ENCODE measurements around the gene CNBD2. TPM values are rescaled to one million over a fixed set of nuclear protein-coding genes. Genes with fewer than 3 reads are reported as not detected.

The CNBD2 gene
- 3.3 and 4.6 TPM in 2 replicates for total RNA-seq (2013; cell fraction: nucleolus; rRNA removed)
- total RNA-seq (2014; rRNA removed) (5.8 and 7.6 TPM in 2 replicates), total RNA-seq (2014; rRNA removed; fragmentation: Illumina TruSeq; extraction: Trizol) (3.2 and 5.8 TPM in 2 replicates), total RNA-seq (2021) (3.7 and 4.7 TPM in 2 replicates), polyA plus RNA-seq (2011; rRNA removed) (4.9 and 5.3 TPM in 2 replicates), polyA plus RNA-seq (2014; fragmentation: Illumina TruSeq; extraction: Trizol) (3.4 and 4.5 TPM in 2 replicates), polyA plus RNA-seq (2014; fragmentation: Nextera tagmentation; extraction: Ambion mirVana) (1 to 10 TPM; 2.5 to 4.5 TPM), polyA plus RNA-seq (2014; rRNA removed) (7.4 and 8.7 TPM in 2 replicates), polyA plus RNA-seq (2016; fragmentation: Nextera tagmentation; extraction: Ambion mirVana) (1 to 10 TPM in 1 of 2 experiments, under 1 TPM in 1; 0.86 to 3.8 TPM), polyA minus RNA-seq (2011; rRNA and poly(A)+ RNA removed) (6.0 and 6.7 TPM in 2 replicates), Bru-seq, nascent RNA (percentile 19 among the genes with signal in this experiment), BruChase-seq, experiment 1, labeled RNA remaining after a 6-hour chase (percentile 18 among the genes with signal in this experiment), BruChase-seq, experiment 2, labeled RNA remaining after a 2-hour chase (percentile 25 among the genes with signal in this experiment)
- 8.8 TPM for polyA plus RNA-seq (2011; ENCODE audit: low read depth)
- 5.8 and 6.1 TPM in 2 replicates for polyA plus RNA-seq (2011; cell fraction: cytosol; rRNA removed)
- polyA plus RNA-seq (2011; cell fraction: nucleus; rRNA removed): 7.9 TPM in 2 replicates
- 2.7 and 3.8 TPM in 2 replicates for polyA plus RNA-seq (2012)
- polyA minus RNA-seq (2011; cell fraction: cytosol; rRNA and poly(A)+ RNA removed): not detected in 2 replicates
- 4.6 and 8.8 TPM in 2 replicates for polyA minus RNA-seq (2011; cell fraction: nucleus; rRNA and poly(A)+ RNA removed)
- long read RNA-seq, experiment 1, partial matches to known transcripts: 0 of 1 reads
- long read RNA-seq, experiment 1, other reads (novel, unspliced or antisense): 0 of 1 reads
- long read RNA-seq, experiment 2, transcript CNBD2-206 (1 exons, 662 nt): major isoform, 9 of 10 reads
- long read RNA-seq, experiment 2, partial matches to known transcripts: 0 of 10 reads
- long read RNA-seq, experiment 2, other reads (novel, unspliced or antisense): 1 of 10 reads

DNA sequence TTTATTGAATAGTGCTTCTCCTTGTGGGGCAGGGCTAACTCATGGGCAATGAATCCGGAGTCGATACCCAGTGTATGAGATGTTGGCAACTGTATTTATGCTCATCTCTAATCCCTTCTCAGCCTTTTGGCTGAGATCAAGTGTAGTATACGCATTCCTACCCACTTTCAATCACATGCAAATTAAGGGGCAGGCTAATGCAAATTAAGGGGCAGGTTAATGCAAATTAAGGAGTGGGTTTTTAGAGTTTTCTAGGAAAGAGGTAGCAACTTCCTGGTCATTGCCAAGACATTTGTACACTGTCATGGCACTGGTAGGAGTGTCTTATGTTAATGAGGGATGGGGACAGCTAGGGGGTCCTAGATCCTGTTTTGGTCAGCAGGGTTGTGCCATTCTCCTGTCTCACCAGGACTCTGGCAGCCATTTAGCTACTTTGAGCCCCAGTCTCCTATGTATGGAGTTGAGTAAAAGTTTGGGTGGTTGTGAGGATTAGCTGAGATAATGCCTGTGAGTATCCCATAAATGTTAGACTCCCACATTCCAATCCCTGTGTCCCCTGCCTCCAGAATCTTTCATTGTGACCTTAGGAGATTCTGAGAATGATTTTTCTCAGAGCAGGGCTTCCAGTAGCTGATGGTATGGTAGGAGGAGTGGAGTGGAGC, at the start of gene CNBD2:
CNBD2 (plus strand) TSS at position 612 of the 662 bp plus-strand sequence. CDS start 173 bp downstream, outside the sequence.
- Histone ChIP-seq H3K4me3 (no peak within 1 kb of the TSS), H3K4me2 (ENCODE audit: control insufficient read depth, insufficient read depth) (no peak within 1 kb of the TSS), H2AFZ (ENCODE audit: control insufficient read depth, low read depth, low read length) (no peak within 1 kb of the TSS), H3K27me3 (replicated peaks in 1 of 2; ENCODE audit: control insufficient read depth in 2 of 2, insufficient read depth in 2 of 2, low read length in 1 of 2) (no peaks in the 10 kb centered on the region; a peak in 2 of 4 replicates), H3K4me1 (ENCODE audit: control insufficient read depth, insufficient read depth, low read length) (no peaks in the 10 kb centered on the region), H3K79me2 (ENCODE audit: control insufficient read depth, insufficient read depth, low read length) (no peaks in the 10 kb centered on the region), H3K9ac (ENCODE audit: control insufficient read depth, insufficient read depth, low read length) (no peak within 1 kb of the TSS), H4K20me1 (ENCODE audit: control insufficient read depth, insufficient read depth) (no peaks in the 10 kb centered on the region), H3K9me3 (replicated peaks; ENCODE audit: control insufficient read depth, insufficient read depth, low read length) (no peaks in the 10 kb centered on the region), H3K36me3 (ENCODE audit: control insufficient read depth in 2 of 2, insufficient read depth in 2 of 2, low read length in 1 of 2) (no peaks in the 10 kb centered on the region), H3K27ac (ENCODE audit: control insufficient read depth, insufficient read depth) (no peak within 1 kb of the TSS)
- ChIA-PET POLR2A (no interaction called here), SMC1A (ENCODE audit: uncharacterized antibody, unreplicated experiment) (interaction anchor here (1.8 kb wide), 1 partner anchor 13 kb away, joined by 4 read pairs; no protein-coding TSS in a partner anchor), CTCF (interaction anchor here (0.7 to 1.3 kb wide), 3 partner anchors 14 to 521 kb away, joined by 3 to 4 read pairs (median 3); partner anchors contain the start of gene SCAND1), RAD21 (ENCODE audit: unreplicated experiment) (interaction anchor here (1.0 kb wide), 1 partner anchor 14 kb away, joined by 3 read pairs; no protein-coding TSS in a partner anchor)
- intact Hi-C loops (cut with micrococcal nuclease; ENCODE audit: unreplicated experiment): no loop called here
- WGBS (ENCODE audit: insufficient coverage, insufficient replicate concordance, low lambda C conversion rate, missing lambda C conversion rate): 91% methylated on average over 3 of the region's 3 CpGs
- FAIRE-seq: no peak
- ATAC-seq: no peak
- no TSS peak for BruUV-seq (replicated peaks)
- no peak for DNase-seq (ENCODE audit: low read depth, low spot score)
- in situ Hi-C loops (cut with MboI): no loop called here
- TF ChIP-seq MYB (IDR thresholded peaks at IDR 0.05; ENCODE audit: borderline replicate concordance, low read depth, low read length) (no peak), NR2F1 (conservative IDR thresholded peaks at IDR 0.05) (no peak), NFYB (IDR thresholded peaks at IDR 0.05; ENCODE audit: insufficient read depth, low read depth, low read length) (no peak), YBX1 (IDR thresholded peaks at IDR 0.05) (no peak), ZNF207 (IDR thresholded peaks at IDR 0.05; ENCODE audit: borderline replicate concordance) (no peak), JUND (IDR thresholded peaks at IDR 0.05; ENCODE audit: low read depth, low read length) (no peak), EED (IDR thresholded peaks at IDR 0.05; ENCODE audit: low read depth) (no peak), SKIL (IDR thresholded peaks at IDR 0.05; ENCODE audit: low read depth, poor library complexity, severe bottlenecking) (no peak), MXI1 (IDR thresholded peaks at IDR 0.05; ENCODE audit: low read depth, low read length) (no peak), GATAD2B (conservative IDR thresholded peaks at IDR 0.05; ENCODE audit: low read depth) (no peak), SUPT20H (IDR thresholded peaks at IDR 0.05; ENCODE audit: borderline replicate concordance, control insufficient read depth, low read depth, low read length) (no peak), ATF7 (IDR thresholded peaks at IDR 0.05; ENCODE audit: low read depth) (no peak), YY1 (IDR thresholded peaks at IDR 0.05; ENCODE audit: low read depth, low read length) (no peak), FOS (IDR thresholded peaks at IDR 0.05; ENCODE audit: borderline replicate concordance, extremely low read depth, insufficient read length) (no peak), SIN3A (IDR thresholded peaks at IDR 0.05; ENCODE audit: low read depth, low read length) (no peak), MEF2B (IDR thresholded peaks at IDR 0.05; ENCODE audit: partially characterized antibody, poor library complexity, severe bottlenecking) (no peak)
- TF ChIP-seq, protein P1, sequence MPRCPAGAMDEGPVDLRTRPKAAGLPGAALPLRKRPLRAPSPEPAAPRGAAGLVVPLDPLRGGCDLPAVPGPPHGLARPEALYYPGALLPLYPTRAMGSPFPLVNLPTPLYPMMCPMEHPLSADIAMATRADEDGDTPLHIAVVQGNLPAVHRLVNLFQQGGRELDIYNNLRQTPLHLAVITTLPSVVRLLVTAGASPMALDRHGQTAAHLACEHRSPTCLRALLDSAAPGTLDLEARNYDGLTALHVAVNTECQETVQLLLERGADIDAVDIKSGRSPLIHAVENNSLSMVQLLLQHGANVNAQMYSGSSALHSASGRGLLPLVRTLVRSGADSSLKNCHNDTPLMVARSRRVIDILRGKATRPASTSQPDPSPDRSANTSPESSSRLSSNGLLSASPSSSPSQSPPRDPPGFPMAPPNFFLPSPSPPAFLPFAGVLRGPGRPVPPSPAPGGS (IDR thresholded peaks at IDR 0.05; ENCODE audit: borderline replicate concordance, insufficient read depth, low read depth, low read length, poor library complexity, severe bottlenecking): no peak

Data from GM12878 (cell line).